Activated T-cell treated with anti-CD3 and anti-CD28 coated beads, Interleukin-2, amount 50 U/mL, for 24 hours (primary cell): Measurements from ENCODE around the gene DCLK1.

Experiments used
- DNase-seq: peaks from one replicate; pipeline ENCODE4 v3.0.0-alpha.2; 2020
- H3K27ac Mint-ChIP-seq: 2 replicates; pipeline ENCODE4 v1.8.0; 2020; ENCODE audit warnings: mild to moderate bottlenecking, mixed read lengths
- H3K27me3 Mint-ChIP-seq: 2 replicates; pipeline ENCODE4 v1.8.0; 2020; ENCODE audit warnings: mixed read lengths
- H3K36me3 Mint-ChIP-seq: 2 replicates; pipeline ENCODE4 v1.8.0; 2020; ENCODE audit warnings: low read depth, mixed read lengths
- H3K4me1 Mint-ChIP-seq: 2 replicates; pipeline ENCODE4 v1.8.0; 2020; ENCODE audit warnings: low read depth, mixed read lengths
- H3K4me3 Mint-ChIP-seq: 2 replicates; pipeline ENCODE4 v1.8.0; 2020; ENCODE audit warnings: mild to moderate bottlenecking, moderate library complexity, mixed read lengths
- H3K9me3 Mint-ChIP-seq: 2 replicates; pipeline ENCODE4 v1.8.0; 2020; ENCODE audit warnings: mixed read lengths

DCLK1 gene

GRCh38 chr13:35849256-35849644 lies 281.9 kb downstream of the DCLK1 start:
- H3K4me3 Mint-ChIP-seq = no peak overlapping the region
- no peak overlapping the region for H3K27ac Mint-ChIP-seq

GRCh38 chr13:35848336-35849255 lies 282.6 kb downstream of the DCLK1 start:
- Mint-ChIP-seq H3K4me3 (no peak overlapping the region), H3K27ac (no peak overlapping the region), H3K4me1 (no peaks in the 10 kb centered on the region), H3K9me3 (peaks cover 3% of the 10 kb centered on the region), H3K27me3 (no peaks in the 10 kb centered on the region), H3K36me3 (no peaks in the 10 kb centered on the region)
- DNase-seq = no peak

More at GRCh38 chr13:35849256-35849644, 281.9 kb downstream of the DCLK1 start:
- Mint-ChIP-seq H3K36me3 (no peaks in the 10 kb centered on the region), H3K9me3 (peaks cover 3% of the 10 kb centered on the region), H3K27me3 (no peaks in the 10 kb centered on the region), H3K4me1 (no peaks in the 10 kb centered on the region)
- DNase-seq = no peak

GRCh38 chr13:35843272-35843671 lies 287.9 kb downstream of the DCLK1 start:
- no peak overlapping the region for H3K4me3 Mint-ChIP-seq
- H3K27me3 Mint-ChIP-seq = no peaks in the 10 kb centered on the region
- peaks cover 2% of the 10 kb centered on the region for H3K9me3 Mint-ChIP-seq
- DNase-seq = no peak
- no peaks in the 10 kb centered on the region for H3K4me1 Mint-ChIP-seq
- no peaks in the 10 kb centered on the region for H3K36me3 Mint-ChIP-seq
- no peak overlapping the region for H3K27ac Mint-ChIP-seq

GRCh38 chr13:35841060-35841521 lies 290.1 kb downstream of the DCLK1 start:
- Mint-ChIP-seq H3K27ac (no peak overlapping the region), H3K9me3 (peaks cover 2% of the 10 kb centered on the region), H3K4me1 (no peaks in the 10 kb centered on the region), H3K36me3 (no peaks in the 10 kb centered on the region), H3K27me3 (no peaks in the 10 kb centered on the region), H3K4me3 (no peak overlapping the region)
- DNase-seq = no peak

GRCh38 chr13:35839806-35840205 lies 291.4 kb downstream of the DCLK1 start:
- Mint-ChIP-seq H3K4me1 (no peaks in the 10 kb centered on the region), H3K36me3 (no peaks in the 10 kb centered on the region), H3K27ac (no peak overlapping the region), H3K9me3 (peaks cover 2% of the 10 kb centered on the region), H3K4me3 (no peak overlapping the region), H3K27me3 (no peaks in the 10 kb centered on the region)
- DNase-seq = no peak

GRCh38 chr13:35838356-35838755 lies 292.8 kb downstream of the DCLK1 start:
- no peaks in the 10 kb centered on the region for H3K27me3 Mint-ChIP-seq

GRCh38 chr13:35836446-35836845 lies 294.7 kb downstream of the DCLK1 start:
- Mint-ChIP-seq H3K27me3 (no peaks in the 10 kb centered on the region), H3K36me3 (no peaks in the 10 kb centered on the region)

More at GRCh38 chr13:35838356-35838755, 292.8 kb downstream of the DCLK1 start:
- Mint-ChIP-seq H3K27ac (no peak overlapping the region), H3K9me3 (peaks cover 2% of the 10 kb centered on the region), H3K4me3 (no peak overlapping the region), H3K4me1 (no peaks in the 10 kb centered on the region), H3K36me3 (no peaks in the 10 kb centered on the region)
- DNase-seq = no peak

GRCh38 chr13:35835989-35836388 lies 295.2 kb downstream of the DCLK1 start:
- no peaks in the 10 kb centered on the region for H3K27me3 Mint-ChIP-seq
- H3K9me3 Mint-ChIP-seq = peaks cover 2% of the 10 kb centered on the region
- no peak overlapping the region for H3K4me3 Mint-ChIP-seq
- H3K36me3 Mint-ChIP-seq = no peaks in the 10 kb centered on the region
- no peaks in the 10 kb centered on the region for H3K4me1 Mint-ChIP-seq
- H3K27ac Mint-ChIP-seq = no peak overlapping the region
- DNase-seq = no peak

More at GRCh38 chr13:35836446-35836845, 294.7 kb downstream of the DCLK1 start:
- Mint-ChIP-seq H3K9me3 (peaks cover 2% of the 10 kb centered on the region), H3K27ac (no peak overlapping the region), H3K4me1 (no peaks in the 10 kb centered on the region), H3K4me3 (no peak overlapping the region)
- DNase-seq = no peak

GRCh38 chr13:35833608-35834275 lies 297.4 kb downstream of the DCLK1 start:
- Mint-ChIP-seq H3K27ac (no peak overlapping the region), H3K4me1 (no peaks in the 10 kb centered on the region), H3K27me3 (no peaks in the 10 kb centered on the region), H3K36me3 (no peaks in the 10 kb centered on the region), H3K9me3 (no peaks in the 10 kb centered on the region), H3K4me3 (no peak overlapping the region)
- no peak for DNase-seq

GRCh38 chr13:35833031-35833430 lies 298.2 kb downstream of the DCLK1 start:
- no peak overlapping the region for H3K4me3 Mint-ChIP-seq
- no peak overlapping the region for H3K27ac Mint-ChIP-seq
- no peaks in the 10 kb centered on the region for H3K4me1 Mint-ChIP-seq
- no peaks in the 10 kb centered on the region for H3K27me3 Mint-ChIP-seq
- H3K36me3 Mint-ChIP-seq = no peaks in the 10 kb centered on the region
- DNase-seq = no peak
- H3K9me3 Mint-ChIP-seq = no peaks in the 10 kb centered on the region

- Mint-ChIP-seq H3K4me3 (no peak overlapping the region), H3K36me3 (no peaks in the 10 kb centered on the region), H3K27ac (no peak overlapping the region), H3K27me3 (no peaks in the 10 kb centered on the region), H3K9me3 (no peaks in the 10 kb centered on the region), H3K4me1 (no peaks in the 10 kb centered on the region)
- DNase-seq = no peak
These were observed 298.6 kb downstream of the DCLK1 start for GRCh38 chr13:35832551-35832950.

GRCh38 chr13:35830850-35831450 lies 300.2 kb downstream of the DCLK1 start:
- Mint-ChIP-seq H3K4me3 (no peak overlapping the region), H3K36me3 (no peaks in the 10 kb centered on the region), H3K4me1 (no peaks in the 10 kb centered on the region), H3K27me3 (no peaks in the 10 kb centered on the region), H3K9me3 (peaks cover 4% of the 10 kb centered on the region), H3K27ac (no peak overlapping the region)
- DNase-seq = no peak

GRCh38 chr13:35826626-35827254 lies 304.4 kb downstream of the DCLK1 start:
- Mint-ChIP-seq H3K27ac (no peak overlapping the region), H3K27me3 (no peaks in the 10 kb centered on the region), H3K4me3 (no peak overlapping the region), H3K9me3 (peaks cover 4% of the 10 kb centered on the region), H3K4me1 (no peaks in the 10 kb centered on the region), H3K36me3 (no peaks in the 10 kb centered on the region)
- DNase-seq = no peak

GRCh38 chr13:35824825-35825224 lies 306.4 kb downstream of the DCLK1 start:
- Mint-ChIP-seq H3K27me3 (no peaks in the 10 kb centered on the region), H3K36me3 (no peaks in the 10 kb centered on the region), H3K4me1 (no peaks in the 10 kb centered on the region), H3K27ac (no peak overlapping the region), H3K4me3 (no peak overlapping the region), H3K9me3 (peaks cover 4% of the 10 kb centered on the region)
- no peak for DNase-seq
